GM12874 (cell line): Measurements from ENCODE around the gene TSEN54.

Experiments
- TF ChIP-seq, protein P1 (sequence below): IDR thresholded peaks from 2 replicates; pipeline ENCODE4 v1.5.1; 2011; ENCODE audit warnings: low read depth, mild to moderate bottlenecking, control low read depth, low read length, moderate library complexity; ENCODE audit not compliant: insufficient read depth

TSEN54 gene

DNA sequence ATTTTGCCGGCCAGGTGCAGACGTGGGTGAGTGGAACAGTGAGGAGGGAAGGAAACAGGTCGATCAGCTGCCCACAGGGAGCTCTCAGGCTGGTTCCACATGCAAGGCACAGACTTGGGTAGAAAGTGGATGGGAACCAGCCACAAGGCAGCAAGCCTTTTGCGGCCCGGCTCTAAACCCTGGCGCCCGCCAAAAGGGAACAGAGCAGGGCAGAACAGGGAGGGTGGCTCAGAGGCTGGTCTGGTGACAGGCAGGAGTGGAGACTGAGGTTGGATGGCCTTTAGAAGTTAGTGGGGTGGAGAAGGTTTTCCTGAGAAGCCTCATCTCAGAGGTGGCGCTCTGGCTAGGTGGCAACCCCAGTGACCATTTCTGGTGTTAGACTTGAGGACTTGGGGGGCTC is 19.5 kb downstream of the TSEN54 start:
- TF ChIP-seq, protein P1, sequence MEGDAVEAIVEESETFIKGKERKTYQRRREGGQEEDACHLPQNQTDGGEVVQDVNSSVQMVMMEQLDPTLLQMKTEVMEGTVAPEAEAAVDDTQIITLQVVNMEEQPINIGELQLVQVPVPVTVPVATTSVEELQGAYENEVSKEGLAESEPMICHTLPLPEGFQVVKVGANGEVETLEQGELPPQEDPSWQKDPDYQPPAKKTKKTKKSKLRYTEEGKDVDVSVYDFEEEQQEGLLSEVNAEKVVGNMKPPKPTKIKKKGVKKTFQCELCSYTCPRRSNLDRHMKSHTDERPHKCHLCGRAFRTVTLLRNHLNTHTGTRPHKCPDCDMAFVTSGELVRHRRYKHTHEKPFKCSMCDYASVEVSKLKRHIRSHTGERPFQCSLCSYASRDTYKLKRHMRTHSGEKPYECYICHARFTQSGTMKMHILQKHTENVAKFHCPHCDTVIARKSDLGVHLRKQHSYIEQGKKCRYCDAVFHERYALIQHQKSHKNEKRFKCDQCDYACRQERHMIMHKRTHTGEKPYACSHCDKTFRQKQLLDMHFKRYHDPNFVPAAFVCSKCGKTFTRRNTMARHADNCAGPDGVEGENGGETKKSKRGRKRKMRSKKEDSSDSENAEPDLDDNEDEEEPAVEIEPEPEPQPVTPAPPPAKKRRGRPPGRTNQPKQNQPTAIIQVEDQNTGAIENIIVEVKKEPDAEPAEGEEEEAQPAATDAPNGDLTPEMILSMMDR = no peak

DNA sequence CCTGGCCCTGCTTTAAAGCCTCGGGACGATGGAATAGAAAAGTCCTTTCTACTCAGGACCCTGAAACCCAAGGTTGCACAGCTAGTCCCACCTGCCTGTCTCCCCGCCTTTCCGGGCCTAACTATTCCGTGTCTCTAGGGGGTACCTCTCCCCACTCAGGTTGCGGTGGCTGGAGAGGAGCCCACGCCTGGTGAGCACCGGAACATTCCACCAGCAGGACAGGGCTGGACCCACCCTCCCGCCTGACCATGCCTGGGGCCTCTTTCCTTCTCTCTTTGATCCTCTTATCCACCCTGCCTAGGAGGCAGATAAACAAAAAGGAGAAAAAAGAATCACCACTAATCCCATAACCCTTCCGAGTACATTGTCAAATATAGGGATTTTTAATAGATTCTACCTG is 20.0 kb downstream of the TSEN54 start:
- TF ChIP-seq, protein P1 = no peak

DNA sequence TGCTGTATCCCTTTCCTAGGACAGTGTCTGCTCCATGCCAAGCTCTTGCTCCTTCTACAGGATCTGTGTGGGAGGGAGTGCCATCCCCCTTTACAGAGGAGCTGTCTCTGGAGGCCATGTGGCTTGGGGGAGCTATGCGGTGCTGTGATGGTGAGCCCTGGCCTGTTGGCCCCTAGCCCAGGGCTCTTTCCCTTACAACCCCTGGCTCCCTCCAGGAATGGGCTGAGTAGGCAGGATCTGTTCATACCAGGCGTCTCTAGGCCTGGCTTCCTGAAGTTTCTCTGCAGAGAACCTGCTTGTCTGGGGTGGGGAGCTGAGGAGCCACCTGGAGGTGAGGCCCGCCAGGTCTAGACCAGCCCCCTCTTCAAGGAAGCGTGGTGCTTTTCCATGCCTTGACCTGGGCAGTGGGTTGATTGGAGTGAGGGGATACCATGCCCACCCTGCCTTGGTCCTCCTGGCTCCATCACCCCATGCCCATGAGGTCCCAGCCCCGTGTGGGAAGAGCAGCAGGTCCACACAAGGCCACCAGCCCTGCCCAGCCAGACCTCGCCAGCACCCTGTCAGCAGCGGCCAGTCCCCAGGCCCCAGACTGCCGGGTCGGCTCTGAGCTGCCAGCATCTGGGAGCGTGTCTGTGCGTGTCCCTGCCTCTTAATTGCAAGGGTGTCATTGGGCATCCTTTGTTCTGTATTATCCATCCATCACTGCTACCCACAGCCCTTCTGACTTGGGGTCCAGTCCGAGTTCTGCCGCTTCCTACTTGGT is 23.8 kb downstream of the TSEN54 start:
- TF ChIP-seq, protein P1 = no peak

DNA sequence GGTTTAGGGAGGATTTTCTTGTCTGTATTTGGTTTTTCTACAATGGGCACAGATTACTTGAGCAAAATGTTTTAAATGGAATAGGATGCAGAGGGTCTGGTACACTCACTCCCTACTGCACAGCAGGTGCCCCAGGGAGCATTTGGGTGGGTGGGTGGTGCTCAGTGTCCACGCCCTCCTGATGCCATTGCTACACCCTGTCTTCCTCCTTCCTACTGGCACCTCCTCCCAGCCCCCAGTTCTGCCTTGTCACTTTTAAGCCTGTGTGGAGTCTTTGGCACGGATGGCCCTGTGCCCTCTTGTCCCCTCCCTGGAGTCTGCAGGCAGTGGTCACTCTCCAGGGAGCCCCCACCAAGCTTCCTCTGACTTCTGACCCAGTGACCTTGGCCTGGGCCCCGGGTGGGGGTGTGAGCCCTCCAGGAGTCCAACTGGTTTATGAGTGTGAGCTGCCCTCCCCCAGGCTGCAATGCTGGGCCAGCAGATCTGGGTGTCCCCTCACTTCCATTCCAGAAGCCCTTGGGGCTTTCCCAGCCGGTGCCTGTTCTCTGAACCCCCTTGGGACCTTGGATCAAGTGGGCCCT is 24.7 kb downstream of the TSEN54 start:
- TF ChIP-seq, protein P1 = no peak

DNA sequence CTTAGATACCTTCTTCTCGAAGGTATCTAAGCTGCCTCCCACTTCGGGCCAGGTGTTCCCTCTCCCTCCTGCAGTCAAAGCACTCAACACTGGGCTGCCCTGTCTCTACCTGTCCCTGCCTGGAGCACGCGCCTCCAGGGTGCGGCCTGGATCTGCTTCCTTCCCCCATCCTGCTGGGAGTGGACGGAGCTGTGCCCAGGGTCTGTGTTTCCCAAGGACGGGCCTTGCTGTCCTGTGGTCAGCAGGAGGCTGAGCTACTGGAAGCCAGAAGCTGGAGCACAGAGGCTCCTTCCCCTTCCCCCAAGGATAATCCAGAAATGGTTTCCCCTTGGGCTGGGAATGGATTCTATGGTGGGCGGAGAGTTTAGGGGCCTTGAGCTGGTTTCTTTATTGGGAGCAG is 25.9 kb downstream of the TSEN54 start:
- TF ChIP-seq, protein P1 = no peak

DNA sequence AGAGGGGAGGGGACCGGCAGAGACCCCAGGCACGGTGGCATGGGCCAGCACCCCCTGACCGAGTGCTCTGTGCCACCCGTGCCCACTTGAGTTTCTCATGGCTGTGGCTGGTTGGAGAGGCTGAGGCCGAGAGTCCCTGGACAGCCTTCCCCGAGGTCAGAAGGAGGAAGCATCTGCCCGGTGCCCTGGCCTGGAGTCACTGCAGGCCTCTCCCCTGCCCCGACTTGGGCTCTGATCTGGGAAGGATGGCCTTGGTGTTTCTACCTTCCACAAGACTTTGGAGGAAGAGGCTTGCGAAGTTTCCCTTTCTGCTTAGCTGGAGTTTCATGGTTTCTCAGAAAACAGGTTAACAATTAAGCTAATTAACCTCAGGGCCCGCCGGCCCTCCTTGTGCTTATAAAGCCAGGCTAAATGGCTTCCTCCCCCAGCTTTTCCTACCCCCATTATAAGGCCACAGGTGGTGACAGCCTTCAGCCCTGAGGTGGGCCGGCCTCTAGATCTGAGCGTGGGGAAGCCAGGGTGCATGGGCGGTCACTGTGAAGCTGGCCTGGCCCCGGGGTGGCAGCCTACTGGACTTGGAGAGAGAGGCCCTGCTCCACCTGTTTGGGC is 26.5 kb downstream of the TSEN54 start:
- TF ChIP-seq, protein P1 = no peak

DNA sequence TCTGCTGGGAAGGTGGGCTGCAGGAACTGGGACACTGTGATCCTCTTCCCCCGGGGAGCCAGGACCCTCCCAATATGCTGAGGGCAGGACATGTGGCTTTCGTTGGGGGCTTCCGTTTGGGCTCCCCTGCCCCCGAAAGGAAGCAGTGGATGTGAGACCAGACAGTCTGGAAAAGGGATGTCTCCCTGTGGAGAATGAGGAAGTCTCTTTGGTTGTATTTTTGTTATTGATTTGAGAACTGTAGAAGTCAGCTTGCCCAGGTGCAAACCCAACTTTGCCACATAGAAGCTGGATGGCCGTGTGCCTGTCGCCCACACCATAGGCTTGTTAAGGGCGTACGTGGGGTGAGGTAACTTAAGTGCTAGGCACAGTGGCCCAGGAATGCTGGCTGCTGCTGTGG is 27.9 kb downstream of the TSEN54 start:
- TF ChIP-seq, protein P1 = no peak
